K562 (cell line): Measurements from ENCODE around the gene CADPS2. TPM values are rescaled to one million over a fixed set of nuclear protein-coding genes. Genes with fewer than 3 reads are reported as not detected.

Experiments used
- ATAC-seq: fragments of 200-7000 bp; cut with Tn5 transposase; 3 replicates; pipeline ENCODE4 v1.9.1; 2020; ENCODE audit warnings: moderate library complexity
- BruUV-seq: library from RNA; stranded (reverse); fragments of 400-500 nt; replicated peaks from 2 replicates; lab custom pipeline; 2021; lab: Mats Ljungman, UMichigan
- CTCF ChIA-PET: fragments of 300-600 bp; formaldehyde crosslinking; extraction: SDS; loops from one replicate; lab custom pipeline; 2021; ENCODE audit warnings: low intra/inter-chr PET ratio; lab: Yijun Ruan, JAX
- POLR2A ChIA-PET: fragments of 300-600, 350-650 bp; sonication (Branson Sonifier 250); formaldehyde crosslinking; extraction: SDS; loops from one replicate; lab custom pipeline; 2021; ENCODE audit warnings: antibody characterized with exemption, inconsistent platforms; lab: Yijun Ruan, JAX
- DNase-seq, 4 experiments: peaks; one replicate each; pipeline versions ENCODE4 v3.0.0 to v3.0.0-alpha.2; 2011 to 2018; ENCODE audit warnings: low spot score in 3 of 4, mixed read lengths in 3 of 4; ENCODE audit errors: extremely low read depth in 1 of 4
- FAIRE-seq: peaks from 2 replicates; lab custom pipeline; 2011; peaks lifted over from hg19 to GRCh38; lab: Jason Lieb, UNC
- H2AFZ ChIP-seq: 2 replicates; pipeline ENCODE4 v1.6.0; 2011; ENCODE audit warnings: low read depth, low read length, control low read depth, inconsistent platforms
- H3K27ac ChIP-seq: fragments of 200-600 bp; 3 replicates; pipeline ENCODE4 v1.8.0; 2011; ENCODE audit warnings: low read depth, mild to moderate bottlenecking, control low read depth, inconsistent platforms, low read length, moderate library complexity, mixed read lengths; ENCODE audit errors: extremely low read depth
- H3K27me3 ChIP-seq, 2 experiments: fragments of 300-600 bp in 1 of 2; 2 replicates in 1 of 2; 3 replicates in 1 of 2; pipeline versions ENCODE4 v1.6.0 to v1.8.0; 2011; ENCODE audit warnings: inconsistent platforms in 2 of 2, low read length in 2 of 2, mild to moderate bottlenecking in 1 of 2, mixed read lengths in 1 of 2, moderate library complexity in 1 of 2; ENCODE audit not compliant: control insufficient read depth in 2 of 2, insufficient read depth in 2 of 2
- H3K36me3 ChIP-seq: fragments of 300-600 bp; 3 replicates; pipeline ENCODE4 v1.8.0; 2011; ENCODE audit warnings: mild to moderate bottlenecking, low read length, inconsistent platforms; ENCODE audit not compliant: control insufficient read depth, insufficient read depth
- H3K4me1 ChIP-seq, 2 experiments: fragments of 200-600 bp in 1 of 2; replicated peaks in 1 of 2; 2 replicates in 1 of 2; 3 replicates in 1 of 2; pipeline versions ENCODE4 v1.5.1 to v1.8.0; 2011; ENCODE audit warnings: inconsistent platforms in 2 of 2, low read length in 2 of 2, mild to moderate bottlenecking in 1 of 2, mixed read lengths in 1 of 2, moderate library complexity in 1 of 2; ENCODE audit not compliant: control insufficient read depth in 2 of 2, insufficient read depth in 2 of 2
- H3K4me2 ChIP-seq: 2 replicates; pipeline ENCODE4 v1.6.1; 2011; ENCODE audit warnings: low read length, control low read depth, inconsistent platforms, mixed read lengths; ENCODE audit not compliant: insufficient read depth
- H3K4me3 ChIP-seq: fragments of 200-600 bp; sonication (generic), shearing (Covaris generic); 2 replicates; pipeline ENCODE4 v1.5.1; 2016; ENCODE audit warnings: control low read depth, inconsistent platforms
- H3K79me2 ChIP-seq: fragments of 200-600 bp; 3 replicates; pipeline ENCODE4 v1.8.0; 2011; ENCODE audit warnings: low read length, inconsistent platforms; ENCODE audit not compliant: control insufficient read depth, insufficient read depth
- H3K9ac ChIP-seq, 2 experiments: 2 replicates each; pipeline versions ENCODE4 v1.6.0 to v1.6.1; 2011; ENCODE audit warnings: low read depth in 2 of 2, low read length in 2 of 2, control low read depth in 1 of 2, inconsistent platforms in 1 of 2, mild to moderate bottlenecking in 1 of 2, mixed read lengths in 1 of 2; ENCODE audit not compliant: insufficient read depth in 1 of 2
- H3K9me1 ChIP-seq: one replicate; pipeline ENCODE4 v1.6.0; 2011; ENCODE audit warnings: inconsistent platforms, mild to moderate bottlenecking, low read length, moderate library complexity; ENCODE audit not compliant: control insufficient read depth, insufficient read depth
- H3K9me3 ChIP-seq: replicated peaks from 2 replicates; pipeline ENCODE4 v1.5.1; 2011; ENCODE audit warnings: low read depth, low read length, inconsistent platforms; ENCODE audit not compliant: control insufficient read depth, insufficient read depth
- H4K20me1 ChIP-seq: replicated peaks from 2 replicates; pipeline ENCODE4 v1.6.1; 2011; ENCODE audit warnings: low read length, inconsistent platforms, mixed read lengths; ENCODE audit not compliant: control insufficient read depth, insufficient read depth
- BCOR ChIP-seq: fragments of 450-650 bp; IDR thresholded peaks from 2 replicates; pipeline ENCODE4 v1.6.1; 2016
- FOXA3 ChIP-seq, 2 experiments: fragments of 450-650 bp in 1 of 2; sonication (generic) in 1 of 2; formaldehyde crosslinking; IDR thresholded peaks in 1 of 2; conservative IDR thresholded peaks in 1 of 2; 2 replicates each; pipeline versions ENCODE4 v1.4.0 to v1.8.0; 2020 to 2022; ENCODE audit warnings: mild to moderate bottlenecking in 2 of 2, missing genetic modification reagents in 1 of 2
- GATAD2A ChIP-seq: fragments of 450-650 bp; IDR thresholded peaks from 2 replicates; pipeline ENCODE4 v1.6.1; 2017
- HMG20B ChIP-seq: fragments of 250-450 bp; sonication (Bioruptor Pico); IDR thresholded peaks from 2 replicates; pipeline ENCODE4 v1.5.0; 2021; ENCODE audit warnings: mild to moderate bottlenecking
- MCM3 ChIP-seq: fragments of 450-650 bp; IDR thresholded peaks from 2 replicates; pipeline ENCODE4 v1.6.1; 2016
- MECOM ChIP-seq: fragments of 250-450 bp; sonication (Bioruptor Pico); IDR thresholded peaks from 2 replicates; pipeline ENCODE4 v1.8.0; 2022; ENCODE audit warnings: inconsistent platforms
- PPARD ChIP-seq: fragments of 250-450 bp; sonication (Bioruptor Pico); IDR thresholded peaks from 2 replicates; pipeline ENCODE4 v1.8.0; 2022; ENCODE audit warnings: inconsistent platforms, mild to moderate bottlenecking, moderate library complexity
- SAFB ChIP-seq: fragments of 200-400 bp; formaldehyde crosslinking; IDR thresholded peaks from 2 replicates; pipeline ENCODE4 v1.6.1; 2017; ENCODE audit warnings: low read depth, low read length, borderline replicate concordance
- SMAD1 ChIP-seq: fragments of 150-350 bp; IDR thresholded peaks from 2 replicates; pipeline ENCODE4 v1.6.1; 2014; ENCODE audit warnings: low read length, low read depth; ENCODE audit not compliant: partially characterized antibody
- ZNF174 ChIP-seq: fragments of 250-450 bp; sonication (Bioruptor Pico); IDR thresholded peaks from 2 replicates; pipeline ENCODE4 v1.4.0; 2020; ENCODE audit warnings: mild to moderate bottlenecking
- ZNF76 ChIP-seq: fragments of 250-450 bp; sonication (Bioruptor Pico); IDR thresholded peaks from 2 replicates; pipeline ENCODE4 v1.4.0; 2020; ENCODE audit warnings: mild to moderate bottlenecking, moderate library complexity, borderline replicate concordance
- WGBS: fragments of 100-300 bp; shearing (Covaris generic); methylation state at CpG from one replicate; pipeline ENCODE4 v1.1.6; 2016; ENCODE audit warnings: low coverage, mixed read lengths; ENCODE audit not compliant: insufficient coverage; ENCODE audit errors: missing lambda C conversion rate; 5-methylcytosine and 5-hydroxymethylcytosine counted together
- in situ Hi-C: fragments of 300-500 bp; cut with MboI; formaldehyde crosslinking; loops from 4 replicates; pipeline ENCODE4 v1.15.0; 2018; ENCODE audit warnings: inconsistent platforms, mixed read lengths
- intact Hi-C: fragments of 100-400 bp; cut with micrococcal nuclease; formaldehyde crosslinking; loops from 2 replicates; pipeline ENCODE4 v1.14.2; 2022
- polyA plus RNA-seq, 8 experiments: library from polyadenylated mRNA; depleted of rRNA in 4 of 8; stranded (reverse) in 5 of 8; unstranded in 3 of 8; fragments of >200 nt; fragmentation: Nextera tagmentation in 2 of 8; fragmentation: Illumina TruSeq in 1 of 8; extraction: Ambion mirVana in 2 of 8; extraction: Trizol in 1 of 8; gene quantifications; 2 replicates each; pipeline versions ENCODE4 v1.2.1 to v1.2.3, GENCODE V29; 2011 to 2014; ENCODE audit warnings: inconsistent platforms in 1 of 8, missing spikeins in 1 of 8
- total RNA-seq, 7 experiments: library from RNA; depleted of rRNA in 6 of 7; stranded (reverse); fragments of >200 nt in 6 of 7; fragmentation: Illumina TruSeq in 2 of 7; extraction: Trizol in 2 of 7; gene quantifications; 2 replicates each; pipeline versions ENCODE4 v1.2.1 to v1.2.3, GENCODE V29; 2011 to 2021; ENCODE audit warnings: low replicate concordance in 1 of 7
- TF ChIP-seq, protein P1 (sequence below): fragments of 250-450 bp; sonication (Bioruptor Pico); IDR thresholded peaks from 2 replicates; pipeline ENCODE4 v1.4.0; 2020; ENCODE audit warnings: mild to moderate bottlenecking, moderate library complexity
- TF ChIP-seq, protein P2 (sequence below), 2 experiments: fragments of 450-650 bp in 1 of 2; sonication (generic) in 1 of 2; formaldehyde crosslinking in 1 of 2; IDR thresholded peaks in 1 of 2; conservative IDR thresholded peaks in 1 of 2; 2 replicates each; pipeline versions ENCODE4 v1.6.1 to v1.8.1; 2016 to 2023; ENCODE audit warnings: mild to moderate bottlenecking in 2 of 2, moderate library complexity in 2 of 2, inconsistent platforms in 1 of 2, missing genetic modification reagents in 1 of 2
- TF ChIP-seq, protein P3 (sequence below), 2 experiments: fragments of 450-650 bp in 1 of 2; sonication (generic) in 1 of 2; formaldehyde crosslinking; conservative IDR thresholded peaks; 2 replicates each; pipeline versions ENCODE4 v1.4.0 to v1.8.1; 2020 to 2022; ENCODE audit warnings: mild to moderate bottlenecking in 1 of 2, missing genetic modification reagents in 1 of 2

The CADPS2 gene
- total and polyA plus RNA-seq, 9 of the 15 experiments (the other 6 are each of a cell fraction or from before 2014, with no cell fraction given) = 0.03 to 0.14 (median 0.04) TPM; not detected in 1

DNA sequence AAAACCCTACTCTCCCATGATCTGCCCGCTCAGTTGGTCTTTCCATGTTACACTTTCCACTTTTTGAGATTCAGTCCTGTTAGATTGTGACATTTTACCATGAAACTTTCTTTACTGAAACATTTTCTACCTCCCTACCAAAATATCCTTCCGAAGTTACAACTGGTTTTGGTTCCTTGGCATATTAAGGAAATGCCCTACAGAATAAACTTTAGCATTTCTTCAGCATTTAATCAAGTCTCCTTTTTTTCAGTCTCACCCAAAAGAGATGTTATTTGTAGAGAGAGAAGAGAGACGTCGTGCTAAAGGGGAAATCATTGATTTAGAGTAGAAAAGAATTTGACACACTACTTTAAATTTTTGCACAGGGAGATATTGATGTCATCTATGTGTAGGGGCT, 572.0 kb downstream of the CADPS2 start:
- H3K4me2 ChIP-seq = no peak overlapping the region
- H3K4me3 ChIP-seq = no peak overlapping the region
- no peak overlapping the region for H2AFZ ChIP-seq
- no TSS peak for BruUV-seq
- no peaks in the 10 kb centered on the region for H4K20me1 ChIP-seq
- intact Hi-C loops = no loop called here
- CTCF ChIA-PET = no interaction called here
- no peak for TF ChIP-seq HMG20B
- no peak for TF ChIP-seq MECOM (CRISPR knock-in tag)
- no peak for TF ChIP-seq MCM3
- TF ChIP-seq, protein P1, sequence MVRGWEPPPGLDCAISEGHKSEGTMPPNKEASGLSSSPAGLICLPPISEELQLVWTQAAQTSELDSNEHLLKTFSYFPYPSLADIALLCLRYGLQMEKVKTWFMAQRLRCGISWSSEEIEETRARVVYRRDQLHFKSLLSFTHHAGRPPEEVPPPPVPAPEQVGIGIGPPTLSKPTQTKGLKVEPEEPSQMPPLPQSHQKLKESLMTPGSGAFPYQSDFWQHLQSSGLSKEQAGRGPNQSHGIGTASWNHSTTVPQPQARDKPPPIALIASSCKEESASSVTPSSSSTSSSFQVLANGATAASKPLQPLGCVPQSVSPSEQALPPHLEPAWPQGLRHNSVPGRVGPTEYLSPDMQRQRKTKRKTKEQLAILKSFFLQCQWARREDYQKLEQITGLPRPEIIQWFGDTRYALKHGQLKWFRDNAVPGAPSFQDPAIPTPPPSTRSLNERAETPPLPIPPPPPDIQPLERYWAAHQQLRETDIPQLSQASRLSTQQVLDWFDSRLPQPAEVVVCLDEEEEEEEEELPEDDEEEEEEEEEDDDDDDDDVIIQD (CRISPR knock-in tag) = no peak
- no peak for TF ChIP-seq ZNF76 (CRISPR knock-in tag)
- TF ChIP-seq SMAD1 = no peak
- TF ChIP-seq, protein P2, sequence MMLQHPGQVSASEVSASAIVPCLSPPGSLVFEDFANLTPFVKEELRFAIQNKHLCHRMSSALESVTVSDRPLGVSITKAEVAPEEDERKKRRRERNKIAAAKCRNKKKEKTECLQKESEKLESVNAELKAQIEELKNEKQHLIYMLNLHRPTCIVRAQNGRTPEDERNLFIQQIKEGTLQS (IDR thresholded peaks at IDR 0.05) = no peak
- TF ChIP-seq, protein P2 (CRISPR knock-in tag; conservative IDR thresholded peaks at IDR 0.05) = no peak
- TF ChIP-seq ZNF174 (CRISPR knock-in tag) = no peak
- TF ChIP-seq BCOR = no peak
- TF ChIP-seq, protein P3, sequence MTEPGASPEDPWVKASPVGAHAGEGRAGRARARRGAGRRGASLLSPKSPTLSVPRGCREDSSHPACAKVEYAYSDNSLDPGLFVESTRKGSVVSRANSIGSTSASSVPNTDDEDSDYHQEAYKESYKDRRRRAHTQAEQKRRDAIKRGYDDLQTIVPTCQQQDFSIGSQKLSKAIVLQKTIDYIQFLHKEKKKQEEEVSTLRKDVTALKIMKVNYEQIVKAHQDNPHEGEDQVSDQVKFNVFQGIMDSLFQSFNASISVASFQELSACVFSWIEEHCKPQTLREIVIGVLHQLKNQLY (CRISPR knock-in tag; conservative IDR thresholded peaks at IDR 0.05) = no peak
- no peak for TF ChIP-seq GATAD2A
- no peak for TF ChIP-seq SAFB
- TF ChIP-seq PPARD (CRISPR knock-in tag) = no peak
- no peak for TF ChIP-seq FOXA3 (CRISPR knock-in tag; conservative IDR thresholded peaks at IDR 0.05 in 1 of 2, IDR thresholded peaks at IDR 0.05 in 1 of 2)
- TF ChIP-seq, all 486 proteins: peak for 0
- WGBS = 0% methylated on average over 4 of the region's 4 CpGs
- in situ Hi-C loops = no loop called here
- Histone ChIP-seq H3K9me1 (no peaks in the 10 kb centered on the region), H3K79me2 (no peaks in the 10 kb centered on the region), H3K27me3 (peaks cover 5 to 44% of the 10 kb centered on the region in 2 experiments; a peak in 4 of 5 replicates), H3K4me1 (peaks cover 0 to 17% of the 10 kb centered on the region in 2 experiments; a peak in 1 of 5 replicates), H3K36me3 (no peaks in the 10 kb centered on the region), H3K27ac (no peak overlapping the region), H3K9ac (no peak overlapping the region), H3K9me3 (no peaks in the 10 kb centered on the region)
- DNase-seq = no peak
- no peak for FAIRE-seq
- no peak for ATAC-seq
- POLR2A ChIA-PET = no interaction called here
